Measurements from ENCODE around the gene DYRK2.
"Not testable (repeated sequence)": the region's sequence is repeated elsewhere in the genome, so short reads cannot be mapped to it uniquely, and the experiment has no call there.

DYRK2 gene

GRCh38 chr12:67672507-67672906, 24.0 kb downstream of the DYRK2 start:
- DNase-seq: peak; percentile 39

DNA sequence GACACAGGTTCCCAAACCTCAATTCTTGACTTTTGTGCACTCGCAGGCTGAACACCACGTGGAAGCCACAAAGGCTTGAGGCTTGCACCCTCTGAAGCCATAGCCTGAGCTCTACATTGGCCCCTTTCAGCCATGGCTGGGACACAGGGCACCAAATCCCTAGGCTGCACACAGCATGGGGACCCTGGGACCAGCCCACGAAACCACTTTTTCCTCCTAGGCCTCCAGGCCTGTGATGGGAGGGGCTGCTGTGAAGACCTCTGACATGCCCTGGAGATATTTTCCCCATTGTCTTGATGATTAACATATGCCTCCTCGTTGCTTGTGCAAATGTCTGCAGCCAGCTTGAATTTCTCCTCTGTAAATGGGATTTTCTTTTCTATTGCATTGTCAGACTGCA, 25.0 kb downstream of the DYRK2 start:
- DNase-seq: not testable (repeated sequence)

DNA sequence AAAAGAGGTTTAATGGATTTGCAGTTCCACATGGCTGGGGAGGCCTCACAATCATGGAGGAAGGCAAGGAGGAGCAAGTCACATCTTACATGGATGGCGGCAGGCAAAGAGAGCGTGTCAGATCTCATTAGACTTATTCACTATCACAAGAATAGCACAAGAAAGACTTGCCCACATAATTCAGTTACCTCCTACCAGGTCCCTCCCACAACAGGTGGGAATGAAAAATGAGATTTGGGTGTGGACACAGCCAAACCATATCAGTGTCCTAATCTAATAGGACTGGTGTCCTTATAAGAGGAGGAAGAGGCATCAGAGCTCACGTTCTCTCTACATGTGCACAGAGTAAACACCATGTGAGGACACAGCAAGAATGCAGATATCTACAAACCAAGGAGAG, 25.9 kb downstream of the DYRK2 start:
- no peak for DNase-seq

DNA sequence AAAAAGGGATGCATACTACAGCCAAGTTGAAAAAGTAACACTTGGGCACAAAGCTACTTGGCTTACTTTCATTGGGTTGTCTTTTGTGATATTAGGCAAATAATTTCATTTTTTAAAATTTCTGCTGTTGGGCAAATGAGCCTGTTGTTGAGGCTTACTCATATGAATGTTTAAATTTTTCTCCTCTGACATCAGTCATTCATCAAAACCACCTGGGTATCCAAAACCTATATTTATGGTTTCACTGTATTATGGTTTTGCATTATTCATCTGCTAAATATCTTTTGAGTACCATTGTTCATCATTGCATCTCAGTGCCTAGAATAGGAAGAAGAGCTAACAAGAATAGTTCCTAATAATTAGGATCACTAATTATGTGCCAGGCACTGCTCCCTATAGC, 28.1 kb downstream of the DYRK2 start:
- DNase-seq: no peak

DNA sequence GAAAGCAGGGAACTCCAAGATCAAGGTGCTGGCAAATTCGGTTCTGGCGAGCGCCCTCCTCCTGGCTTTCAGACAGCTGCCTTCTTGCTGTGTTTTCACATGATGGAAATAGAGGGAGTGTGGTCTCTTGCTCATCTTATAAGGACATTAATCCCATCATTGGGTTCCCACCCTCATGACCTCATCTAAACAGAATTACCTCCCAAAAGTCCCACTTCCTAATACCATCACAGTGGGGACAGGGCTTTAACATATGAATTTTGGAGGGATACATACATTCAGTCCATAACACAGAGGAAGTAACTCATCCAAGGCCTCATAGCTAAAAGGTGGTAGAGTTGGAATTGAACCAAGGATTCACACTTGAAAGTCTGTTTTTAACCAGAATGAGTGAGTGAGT, 28.6 kb downstream of the DYRK2 start:
- DNase-seq: no peak

DNA sequence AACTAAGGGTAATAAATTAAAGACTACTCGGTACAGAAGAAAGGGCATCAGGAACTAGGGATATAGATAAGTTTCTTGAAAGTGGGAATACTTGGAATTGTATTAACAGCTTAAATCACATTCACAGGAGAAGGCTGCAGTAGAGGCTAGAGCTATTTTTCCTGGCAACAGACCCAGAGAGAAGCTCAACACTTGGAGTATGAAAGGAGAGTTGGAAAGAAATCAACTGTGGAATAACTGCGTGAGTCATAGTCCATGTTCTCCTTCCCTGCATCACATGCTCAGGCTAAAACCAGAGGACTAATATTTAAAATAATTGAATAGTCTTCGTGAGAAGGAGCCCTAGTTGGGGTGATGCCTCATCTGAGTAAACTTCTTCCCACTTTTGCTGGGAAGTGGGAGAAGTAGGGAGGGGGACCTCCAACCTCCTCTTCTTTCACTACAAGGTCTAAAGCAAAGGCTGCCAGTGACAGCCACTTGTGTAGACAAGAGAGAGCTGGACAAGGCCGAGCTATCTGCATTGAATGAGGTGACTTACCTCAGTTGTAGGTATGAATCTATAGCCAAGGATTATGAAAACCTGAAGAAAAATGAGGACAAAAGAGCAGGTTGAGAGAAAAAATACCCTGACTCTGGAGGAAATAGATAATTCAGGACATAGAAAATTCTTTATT, 32.7 kb downstream of the DYRK2 start:
- DNase-seq: no peak

DNA sequence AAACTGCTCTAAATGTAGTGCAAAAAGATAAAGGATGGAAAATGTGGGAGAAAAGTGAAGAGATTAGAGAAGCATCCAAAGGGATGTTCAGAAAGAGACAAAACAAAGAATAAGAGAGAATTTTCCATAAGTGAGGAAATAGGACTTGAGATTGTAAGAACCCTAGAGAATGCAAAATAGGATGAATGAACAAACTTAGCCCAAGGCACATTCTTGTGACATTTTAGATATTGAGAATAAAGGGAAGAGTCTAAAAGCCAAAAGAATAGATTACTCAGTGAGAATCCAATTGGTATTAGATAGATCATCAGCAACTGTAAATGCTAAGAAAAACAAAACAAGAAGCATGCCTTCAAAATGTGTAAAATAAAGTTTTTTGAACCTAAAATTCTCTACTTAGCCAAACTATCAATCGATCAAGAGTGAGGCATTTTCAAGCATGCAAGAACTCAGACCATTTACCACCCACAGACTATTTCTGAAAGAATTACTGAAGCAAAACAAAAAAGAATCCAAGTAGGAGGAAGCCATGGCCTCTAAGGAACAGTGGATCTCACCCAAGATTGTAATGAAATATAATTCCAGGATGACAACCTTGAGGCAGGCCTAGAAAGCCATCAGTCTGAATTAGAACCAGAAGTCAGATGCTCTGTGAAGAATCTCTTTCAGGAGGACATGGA, 33.5 kb downstream of the DYRK2 start:
- no peak for DNase-seq

GRCh38 chr12:67689385-67689784, 40.8 kb downstream of the DYRK2 start:
- no peak for DNase-seq

GRCh38 chr12:67690656-67691055, 42.1 kb downstream of the DYRK2 start:
- no peak for DNase-seq

- DNase-seq: no peak
Observed at GRCh38 chr12:67691220-67691619, 42.7 kb downstream of the DYRK2 start.

GRCh38 chr12:67692135-67692534, 43.6 kb downstream of the DYRK2 start:
- no peak for DNase-seq

GRCh38 chr12:67692966-67693365, 44.4 kb downstream of the DYRK2 start:
- no peak for DNase-seq

DNA sequence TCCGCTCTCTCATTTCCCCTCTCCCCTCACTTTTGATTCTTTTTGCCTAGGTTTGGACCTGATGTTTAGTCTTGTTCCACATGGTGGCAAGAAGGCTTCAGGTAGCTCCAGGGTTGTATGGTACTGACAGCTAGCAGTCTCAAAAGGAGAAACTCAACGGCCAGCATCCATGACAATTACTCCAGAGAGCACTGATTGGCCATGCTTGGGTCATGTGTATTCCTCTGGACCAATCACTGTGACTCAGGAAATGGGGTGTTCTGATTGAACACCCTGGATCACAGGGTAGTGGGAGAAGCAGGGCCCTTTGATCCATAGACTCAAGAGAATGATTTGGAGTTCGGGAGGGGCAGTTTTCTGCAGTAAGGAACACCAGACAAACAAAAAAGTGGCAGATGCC, 45.3 kb downstream of the DYRK2 start:
- no peak for DNase-seq

- no peak for DNase-seq
Observed at GRCh38 chr12:67694306-67694900, 45.9 kb downstream of the DYRK2 start.

GRCh38 chr12:67695974-67696373, 47.4 kb downstream of the DYRK2 start:
- DNase-seq: no peak

- no peak for DNase-seq
Observed at GRCh38 chr12:67697443-67697842, 48.9 kb downstream of the DYRK2 start.

DNA sequence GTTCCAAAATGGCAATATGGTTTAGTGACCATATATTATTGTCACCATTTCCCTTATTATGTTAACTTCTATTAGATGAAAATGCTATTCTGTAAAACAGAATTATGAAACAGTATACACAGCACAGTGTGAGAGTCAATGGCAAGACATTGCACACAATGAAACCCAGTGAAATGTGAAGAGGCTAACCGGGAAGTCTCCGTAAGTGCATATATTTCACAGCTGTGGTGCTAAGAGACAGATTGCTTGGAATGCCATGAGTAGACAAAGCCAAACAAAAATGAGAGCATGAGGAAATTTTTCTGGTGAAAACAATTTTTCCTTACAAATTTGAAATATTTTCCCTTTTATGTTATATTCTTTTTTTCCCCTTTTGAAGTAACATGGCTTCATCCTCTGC, 49.4 kb downstream of the DYRK2 start:
- no peak for DNase-seq

- DNase-seq: peak; percentile 79
Observed at GRCh38 chr12:67698672-67699581, 50.4 kb downstream of the DYRK2 start.

DNA sequence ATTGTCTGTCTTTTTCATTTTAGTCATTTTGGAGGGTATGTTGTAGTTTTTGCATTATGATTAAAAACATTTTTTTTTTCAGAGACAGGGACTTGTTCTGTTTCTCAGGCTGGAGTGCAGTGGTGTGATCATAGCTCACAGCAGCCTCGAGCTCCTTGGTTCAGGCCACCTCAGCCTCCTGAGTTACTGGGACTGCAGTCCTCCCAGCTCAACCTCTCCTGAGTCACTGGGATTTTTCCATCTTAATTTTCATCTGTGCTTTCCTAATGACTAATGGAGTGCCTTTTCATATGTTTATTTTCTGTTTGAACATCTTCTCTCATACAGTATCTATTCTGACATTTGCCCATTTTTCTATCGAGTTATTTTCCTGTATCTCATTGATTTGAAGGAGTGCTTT, 52.6 kb downstream of the DYRK2 start:
- DNase-seq: no peak

- no peak for DNase-seq
Observed at GRCh38 chr12:67702136-67702535, 53.6 kb downstream of the DYRK2 start.

DNA sequence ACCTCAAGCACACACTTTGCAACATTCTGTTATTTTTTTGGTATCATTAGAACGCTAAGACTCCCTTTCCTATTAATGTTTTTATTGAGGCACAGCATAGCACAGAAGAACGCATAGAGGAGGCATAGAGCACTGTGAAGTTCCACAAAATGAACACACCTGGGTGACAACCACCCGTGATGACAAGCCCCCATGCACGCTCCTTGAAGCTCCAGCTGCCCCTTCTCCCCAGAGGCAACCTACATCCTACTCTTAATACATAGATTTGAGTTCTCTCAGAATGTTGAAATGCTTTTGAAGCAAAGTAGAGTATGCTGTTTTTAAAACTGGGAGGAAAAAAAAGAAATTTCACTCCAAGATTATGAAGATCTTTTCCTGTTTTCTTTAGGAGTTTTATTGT, 55.5 kb downstream of the DYRK2 start:
- no peak for DNase-seq

- DNase-seq: no peak
Observed at GRCh38 chr12:67705394-67706370, 57.1 kb downstream of the DYRK2 start.

All from suppressor macrophage treated with lipopolysaccharide for 4 hours (primary cell).